GM21515 (cell line): Measurements from ENCODE around the gene INTS2.
"Not testable (repeated sequence)": the region's sequence is repeated elsewhere in the genome, so short reads cannot be mapped to it uniquely, and the experiment has no call there.

ENCODE experiments used
- ATAC-seq: cut with Tn5 transposase; IDR thresholded peaks from one replicate; pipeline ENCODE4 v1.9.1; 2021; ENCODE audit not compliant: unreplicated experiment

The INTS2 gene

DNA sequence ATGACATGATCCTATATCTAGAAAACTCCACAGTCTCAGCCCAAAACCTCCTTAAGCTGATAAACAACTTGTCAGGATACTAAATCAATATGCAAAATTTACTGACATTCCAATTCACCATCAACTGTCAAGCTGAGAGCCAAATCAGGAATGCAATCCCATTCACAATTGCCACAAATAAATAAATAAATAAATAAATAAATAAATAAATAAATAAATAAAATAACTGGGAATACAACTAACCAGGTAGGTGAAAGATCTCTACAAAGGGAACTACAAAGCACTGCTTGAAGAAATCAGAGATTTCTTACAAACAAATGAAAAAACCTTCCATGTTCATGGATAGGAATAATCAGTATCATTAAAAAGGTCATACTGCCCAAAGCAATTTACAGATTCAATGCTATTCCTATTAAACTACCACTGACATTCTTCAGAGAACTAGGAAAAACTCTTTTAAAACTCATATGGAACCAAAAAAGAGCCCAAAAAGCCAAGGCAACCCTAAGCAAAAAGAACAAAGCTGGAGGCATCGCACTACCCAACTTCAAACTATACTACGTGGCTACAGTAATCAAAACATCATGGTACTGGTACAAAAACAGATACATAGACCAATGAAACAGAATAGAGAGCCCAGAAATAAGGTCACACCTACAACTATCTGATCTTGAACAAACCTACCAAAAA is 102.2 kb downstream of the INTS2 start:
- ATAC-seq, result no peak

DNA sequence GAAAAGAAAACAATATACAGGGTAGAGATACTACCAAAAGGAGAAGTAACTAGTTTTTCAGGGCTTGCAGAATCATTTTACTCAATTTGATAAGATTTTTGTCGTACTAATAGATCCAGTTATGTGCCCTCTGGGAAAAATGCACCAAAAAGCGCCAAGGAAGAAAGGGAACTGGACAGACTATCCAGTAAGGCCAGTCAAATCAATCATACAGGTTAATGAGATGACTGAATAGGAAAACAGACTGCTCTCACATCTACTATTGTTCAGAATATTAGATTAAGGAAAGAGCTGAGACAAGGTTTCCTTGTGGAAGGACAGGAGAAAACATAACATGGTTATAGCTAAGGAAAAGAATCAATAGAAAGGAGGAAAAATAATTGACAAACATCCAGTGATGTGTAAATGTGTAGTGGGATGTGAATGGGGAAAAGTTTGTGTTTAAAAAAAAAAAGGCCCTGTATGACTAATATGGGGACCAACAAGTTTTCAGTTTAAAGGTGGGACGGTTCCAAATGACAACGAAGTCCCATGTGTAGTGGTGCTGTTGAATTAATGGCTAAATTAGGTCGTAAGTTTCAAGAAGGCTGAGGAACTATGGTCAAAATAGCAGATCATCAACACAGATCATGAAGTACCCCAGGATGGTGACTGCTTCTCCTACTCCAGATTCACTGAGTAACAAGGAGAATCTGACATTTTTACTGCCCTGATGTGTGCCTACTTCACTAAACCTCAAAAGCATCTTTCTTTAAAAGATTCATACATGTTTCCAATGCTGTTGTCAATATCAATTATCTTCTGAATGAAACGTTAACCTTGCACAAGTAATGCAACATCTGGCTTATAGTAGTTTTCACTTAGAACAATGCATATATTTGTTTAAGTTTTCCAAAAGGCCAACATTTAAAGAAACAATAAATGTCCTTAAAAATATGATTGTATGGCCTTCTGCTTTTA is 105.2 kb downstream of the INTS2 start:
- no peak for ATAC-seq

DNA sequence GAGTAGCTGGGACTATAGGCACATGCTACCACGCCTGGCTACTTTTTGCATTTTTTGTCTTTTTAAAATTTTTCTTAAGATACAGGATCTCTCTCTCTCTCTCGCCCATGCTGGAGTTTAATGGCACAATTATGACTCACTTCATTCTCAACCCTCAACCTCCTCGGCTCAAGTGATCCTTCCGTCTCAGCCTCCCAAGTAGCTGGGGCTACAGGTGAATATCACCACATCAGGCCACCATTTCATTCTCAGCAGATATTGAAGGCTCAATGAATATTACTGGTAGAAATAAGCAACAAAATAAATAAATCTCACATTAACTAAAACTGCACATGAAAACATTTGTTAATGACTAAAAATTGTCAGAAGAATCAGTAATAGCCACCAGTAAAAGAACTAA is 106.1 kb downstream of the INTS2 start:
- no peak for ATAC-seq

DNA sequence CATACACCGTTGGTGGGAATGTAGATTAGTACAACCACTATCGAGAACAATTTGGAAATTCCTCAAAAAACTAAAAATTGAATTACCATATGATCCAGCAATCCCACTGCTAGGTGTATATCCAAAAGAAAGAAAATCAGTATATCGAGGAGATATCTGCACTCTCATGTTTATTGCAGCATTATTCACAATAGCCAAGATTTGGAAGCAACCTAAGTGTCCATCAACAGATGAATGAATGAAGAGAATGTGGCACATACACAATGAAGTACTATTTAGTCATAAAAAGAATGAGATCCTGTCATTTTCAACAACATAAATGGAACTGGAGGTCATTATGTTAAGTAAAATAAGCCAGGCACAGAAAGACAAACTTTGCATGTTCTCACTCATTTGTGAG is 108.5 kb downstream of the INTS2 start:
- ATAC-seq, result not testable (repeated sequence)

DNA sequence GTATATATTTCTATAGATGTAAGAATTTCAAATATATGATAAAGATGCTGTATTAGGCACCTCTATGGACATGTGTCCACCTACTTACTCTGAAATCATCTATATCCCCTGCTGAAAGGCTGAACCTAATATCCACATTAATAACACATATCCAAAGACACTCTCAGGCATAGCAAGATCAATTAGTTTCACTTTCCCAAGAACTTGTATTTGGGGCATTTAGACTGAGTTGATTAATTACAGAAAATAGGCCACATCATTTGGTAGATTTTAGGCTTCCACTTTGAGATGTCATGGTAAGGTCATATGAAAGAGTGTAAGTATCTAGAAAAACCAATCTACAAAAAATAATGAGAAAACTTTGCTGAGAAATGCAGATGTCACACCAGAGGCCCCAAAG is 109.6 kb downstream of the INTS2 start:
- ATAC-seq, result no peak

DNA sequence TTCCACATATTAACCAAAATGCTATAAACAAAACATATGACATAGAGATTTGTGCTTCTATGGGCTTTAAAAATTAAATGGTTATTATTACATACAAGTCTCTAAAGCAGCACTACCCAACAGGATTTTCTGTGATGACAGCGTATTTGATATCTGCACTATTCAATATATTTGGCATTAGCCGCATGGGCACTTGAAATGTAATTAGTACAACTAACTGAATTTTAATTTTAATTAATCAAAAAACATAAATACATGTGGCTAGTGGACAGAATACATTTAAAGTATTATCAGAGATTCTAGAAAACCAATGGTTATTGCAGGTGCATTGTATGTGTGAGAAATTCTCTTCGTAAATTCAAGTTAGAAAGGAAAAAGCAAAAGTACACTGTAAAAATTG is 110.3 kb downstream of the INTS2 start:
- ATAC-seq, result no peak

DNA sequence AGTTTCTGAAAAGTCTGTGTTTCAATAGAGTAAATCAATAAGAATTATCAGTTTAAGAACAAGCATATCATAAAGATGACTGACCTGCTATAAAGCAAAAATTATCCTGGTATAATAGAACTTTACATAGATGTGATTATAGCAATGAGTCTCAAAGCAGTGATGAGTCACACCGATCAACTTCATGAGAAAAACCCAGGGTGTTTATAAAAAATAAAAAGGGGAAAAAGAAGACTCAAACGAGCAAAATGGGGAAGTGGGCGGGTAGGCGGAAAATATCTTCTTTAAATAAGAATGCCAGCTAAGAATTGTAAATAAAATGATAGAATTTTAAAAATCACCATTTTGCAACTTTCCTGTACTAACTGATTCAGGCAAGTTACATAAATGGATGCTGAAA is 111.2 kb downstream of the INTS2 start:
- ATAC-seq, result no peak

DNA sequence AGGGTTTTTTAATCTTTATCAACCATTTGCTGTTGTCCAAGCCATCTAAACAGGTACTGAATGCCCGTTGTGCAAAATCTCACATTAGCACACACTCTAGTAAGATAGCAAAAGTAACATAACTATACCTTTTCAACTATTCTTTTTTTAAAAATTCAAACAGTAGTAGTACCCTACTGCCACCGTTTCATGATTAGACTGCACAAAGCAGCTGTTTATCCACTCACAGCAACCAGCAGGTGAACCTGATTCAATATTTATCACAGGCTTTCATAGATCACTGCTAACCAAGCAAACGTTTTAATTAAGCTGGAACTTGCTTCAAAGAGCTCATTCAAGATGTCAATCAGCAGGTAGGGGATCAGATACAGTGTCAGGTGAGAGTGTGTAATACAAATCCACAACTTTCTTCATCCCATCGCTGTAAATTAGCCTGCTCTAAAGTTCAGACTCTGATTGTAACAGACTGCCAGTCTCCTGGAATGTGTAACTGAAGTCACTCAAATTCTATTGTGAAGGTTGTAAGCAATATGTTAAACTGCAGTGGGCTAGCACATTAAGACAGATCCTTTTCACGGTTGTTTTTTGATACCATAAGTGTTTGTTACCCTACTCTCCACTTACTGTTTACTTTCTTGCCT is 111.8 kb downstream of the INTS2 start:
- ATAC-seq, result no peak
